ENCODE measurements around the gene GPR21. TPM values are rescaled to one million over a fixed set of nuclear protein-coding genes. Genes with fewer than 3 reads are reported as not detected.

Gene GPR21
- total RNA-seq, 2 experiments from 2014 or later: 0.63 to 1.1 TPM

GRCh38 chr9:123072407-123072995 lies 39.0 kb downstream of the GPR21 start:
- Mint-ChIP-seq H3K27ac (no peak overlapping the region), H3K36me3 (ENCODE audit: low read depth) (peaks cover 12% of the 10 kb centered on the region), H3K9me3 (ENCODE audit: insufficient read depth) (no peaks in the 10 kb centered on the region), H3K27me3 (ENCODE audit: low read depth) (no peaks in the 10 kb centered on the region), H3K4me3 (no peak overlapping the region), H3K4me1 (ENCODE audit: low read depth) (no peaks in the 10 kb centered on the region)
- ATAC-seq (no peak), DNase-seq (no peak)
- POLR2A ChIA-PET: no interaction called here
- CTCF ChIA-PET: interaction anchor here (1.2 to 2.5 kb wide), 2 partner anchors 10 to 277 kb away, joined by 4 to 10 read pairs; no protein-coding TSS in a partner anchor

GRCh38 chr9:123073441-123073840 lies 40.0 kb downstream of the GPR21 start:
- no peaks in the 10 kb centered on the region for H3K9me3 Mint-ChIP-seq (ENCODE audit: insufficient read depth)
- POLR2A ChIA-PET: no interaction called here
- no peaks in the 10 kb centered on the region for H3K4me1 Mint-ChIP-seq (ENCODE audit: low read depth)
- H3K27ac Mint-ChIP-seq: no peak overlapping the region
- DNase-seq (no peak), ATAC-seq (no peak)
- peaks cover 12% of the 10 kb centered on the region for H3K36me3 Mint-ChIP-seq (ENCODE audit: low read depth)
- no peak overlapping the region for H3K4me3 Mint-ChIP-seq
- CTCF ChIA-PET: interaction anchor here (1.2 to 2.5 kb wide), 2 partner anchors 9 to 276 kb away, joined by 4 to 10 read pairs; no protein-coding TSS in a partner anchor
- H3K27me3 Mint-ChIP-seq (ENCODE audit: low read depth): no peaks in the 10 kb centered on the region

- H3K36me3 Mint-ChIP-seq (ENCODE audit: low read depth): peaks cover 12% of the 10 kb centered on the region
- H3K4me3 Mint-ChIP-seq: no peak overlapping the region
- no peaks in the 10 kb centered on the region for H3K4me1 Mint-ChIP-seq (ENCODE audit: low read depth)
- CTCF ChIA-PET: interaction anchor here (1.1 to 2.5 kb wide), 3 partner anchors 9 to 276 kb away, joined by 3 to 10 read pairs (median 4); no protein-coding TSS in a partner anchor
- no peaks in the 10 kb centered on the region for H3K9me3 Mint-ChIP-seq (ENCODE audit: insufficient read depth)
- POLR2A ChIA-PET: no interaction called here
- DNase-seq (no peak), ATAC-seq (no peak)
- H3K27ac Mint-ChIP-seq: no peak overlapping the region
- H3K27me3 Mint-ChIP-seq (ENCODE audit: low read depth): no peaks in the 10 kb centered on the region
Observed at GRCh38 chr9:123073991-123074422, 40.5 kb downstream of the GPR21 start.

- Mint-ChIP-seq H3K4me3 (no peak overlapping the region), H3K9me3 (ENCODE audit: insufficient read depth) (no peaks in the 10 kb centered on the region), H3K27ac (no peak overlapping the region), H3K4me1 (ENCODE audit: low read depth) (no peaks in the 10 kb centered on the region), H3K27me3 (ENCODE audit: low read depth) (no peaks in the 10 kb centered on the region), H3K36me3 (ENCODE audit: low read depth) (peaks cover 12% of the 10 kb centered on the region)
- ATAC-seq: no peak
- ChIA-PET POLR2A (no interaction called here), CTCF (interaction anchor here (1.1 to 1.9 kb wide), 3 partner anchors 275 to 576 kb away, joined by 3 to 4 read pairs (median 3); no protein-coding TSS in a partner anchor)
- DNase-seq: no peak
Observed at GRCh38 chr9:123074628-123075027, 41.2 kb downstream of the GPR21 start.

- ChIA-PET CTCF (interaction anchor here (1.0 to 4.7 kb wide), 4 partner anchors 181 to 305 kb away, joined by 3 to 36 read pairs (median 4); no protein-coding TSS in a partner anchor), POLR2A (no interaction called here)
- Mint-ChIP-seq H3K27me3 (ENCODE audit: low read depth) (no peaks in the 10 kb centered on the region), H3K4me1 (ENCODE audit: low read depth) (peaks cover 3% of the 10 kb centered on the region), H3K27ac (no peak overlapping the region), H3K9me3 (ENCODE audit: insufficient read depth) (no peaks in the 10 kb centered on the region), H3K36me3 (ENCODE audit: low read depth) (peaks cover 14% of the 10 kb centered on the region), H3K4me3 (no peak overlapping the region)
- ATAC-seq (no peak), DNase-seq (no peak)
Observed at GRCh38 chr9:123080444-123080843, 47.0 kb downstream of the GPR21 start.

- H3K27ac Mint-ChIP-seq: no peak overlapping the region
- ATAC-seq (no peak), DNase-seq (peak; percentile 36)
- CTCF ChIA-PET: interaction anchor here (0.8 to 4.7 kb wide), 7 partner anchors 9 to 273 kb away, joined by 4 to 36 read pairs (median 5); no protein-coding TSS in a partner anchor
- no peaks in the 10 kb centered on the region for H3K9me3 Mint-ChIP-seq (ENCODE audit: insufficient read depth)
- H3K27me3 Mint-ChIP-seq (ENCODE audit: low read depth): no peaks in the 10 kb centered on the region
- H3K36me3 Mint-ChIP-seq (ENCODE audit: low read depth): peaks cover 13% of the 10 kb centered on the region
- peaks cover 3% of the 10 kb centered on the region for H3K4me1 Mint-ChIP-seq (ENCODE audit: low read depth)
- POLR2A ChIA-PET: interaction anchor here (0.6 kb wide), 1 partner anchor 28 kb away, joined by 3 read pairs; no protein-coding TSS in a partner anchor
- no peak overlapping the region for H3K4me3 Mint-ChIP-seq
Observed at GRCh38 chr9:123081824-123082223, 48.4 kb downstream of the GPR21 start.

- Mint-ChIP-seq H3K4me1 (ENCODE audit: low read depth) (peaks cover 3% of the 10 kb centered on the region), H3K9me3 (ENCODE audit: insufficient read depth) (no peaks in the 10 kb centered on the region), H3K4me3 (no peak overlapping the region), H3K36me3 (ENCODE audit: low read depth) (peaks cover 9% of the 10 kb centered on the region), H3K27ac (no peak overlapping the region), H3K27me3 (ENCODE audit: low read depth) (no peaks in the 10 kb centered on the region)
- POLR2A ChIA-PET: no interaction called here
- DNase-seq: no peak
- CTCF ChIA-PET: interaction anchor here (1.3 to 4.7 kb wide), 4 partner anchors 8 to 266 kb away, joined by 4 to 36 read pairs (median 7); no protein-coding TSS in a partner anchor
- ATAC-seq: no peak
Observed at GRCh38 chr9:123083680-123084079, 50.2 kb downstream of the GPR21 start.

GRCh38 chr9:123084256-123084655 lies 50.8 kb downstream of the GPR21 start:
- no peak for DNase-seq
- peaks cover 9% of the 10 kb centered on the region for H3K36me3 Mint-ChIP-seq (ENCODE audit: low read depth)
- ChIA-PET CTCF (interaction anchor here (0.8 to 1.7 kb wide), 3 partner anchors 9 to 266 kb away, joined by 4 to 7 read pairs (median 4); no protein-coding TSS in a partner anchor), POLR2A (no interaction called here)
- no peaks in the 10 kb centered on the region for H3K27me3 Mint-ChIP-seq (ENCODE audit: low read depth)
- no peak overlapping the region for H3K4me3 Mint-ChIP-seq
- no peak overlapping the region for H3K27ac Mint-ChIP-seq
- no peaks in the 10 kb centered on the region for H3K9me3 Mint-ChIP-seq (ENCODE audit: insufficient read depth)
- no peak for ATAC-seq
- H3K4me1 Mint-ChIP-seq (ENCODE audit: low read depth): peaks cover 3% of the 10 kb centered on the region

Other genes starting within 250 kb of the GPR21 start
- gene OR5C1, start 244.7 kb upstream of the GPR21 start, total RNA-seq: not detected
- not detected for gene OR1K1, start 233.5 kb upstream of the GPR21 start, total RNA-seq
- gene PDCL, start 205.1 kb upstream of the GPR21 start, total RNA-seq: 10 to 100 TPM; 25.9 to 27.3 TPM
- gene RC3H2, start 128.3 kb upstream of the GPR21 start, total RNA-seq: 10 to 100 TPM; 40.3 to 43.6 TPM
- gene ZBTB6, start 120.3 kb upstream of the GPR21 start, total RNA-seq: 1 to 10 TPM; 9.1 to 9.3 TPM
- gene ZBTB26, start 102.2 kb upstream of the GPR21 start, total RNA-seq: 1 to 10 TPM; 6.6 to 7.1 TPM
- gene RABGAP1, start 92.6 kb upstream of the GPR21 start, total RNA-seq: 10 to 100 TPM; 27.8 to 28.0 TPM
- gene STRBP, start 234.9 kb downstream of the GPR21 start, total RNA-seq: 10 to 100 TPM; 26.1 to 26.5 TPM